GM21390 (cell line): ENCODE measurements around the gene TLE2.
A peak's percentile ranks its signal among the peaks of the same experiment; 100 is the strongest.
"Not testable (repeated sequence)": the region's sequence is repeated elsewhere in the genome, so short reads cannot be mapped to it uniquely, and the experiment has no call there.

Source experiments
- ATAC-seq: cut with Tn5 transposase; IDR thresholded peaks from one replicate; pipeline ENCODE4 v1.9.1; 2021; ENCODE audit not compliant: unreplicated experiment

The TLE2 gene

GRCh38 chr19:2988568-2988967 lies 40.5 kb downstream of the TLE2 start:
- no peak for ATAC-seq

- ATAC-seq: no peak
Measured at GRCh38 chr19:2987797-2988196, 41.3 kb downstream of the TLE2 start.

- no peak for ATAC-seq
Measured at GRCh38 chr19:2986951-2987524, 42.0 kb downstream of the TLE2 start.

- ATAC-seq: no peak
Measured at GRCh38 chr19:2984215-2984528, 44.9 kb downstream of the TLE2 start.

- ATAC-seq: no peak
Measured at GRCh38 chr19:2983351-2984214, 45.5 kb downstream of the TLE2 start.

GRCh38 chr19:2982983-2983350 lies 46.1 kb downstream of the TLE2 start:
- no peak for ATAC-seq

GRCh38 chr19:2982561-2982960 lies 46.5 kb downstream of the TLE2 start:
- no peak for ATAC-seq

GRCh38 chr19:2981898-2982297 lies 47.2 kb downstream of the TLE2 start:
- ATAC-seq: no peak

- ATAC-seq: no peak
Measured at GRCh38 chr19:2978772-2979171, 50.3 kb downstream of the TLE2 start.

GRCh38 chr19:2978166-2978767 lies 50.8 kb downstream of the TLE2 start:
- ATAC-seq: no peak

GRCh38 chr19:2977746-2978138 lies 51.3 kb downstream of the TLE2 start:
- ATAC-seq: no peak

GRCh38 chr19:2977001-2977745 lies 51.9 kb downstream of the TLE2 start, which contains the start of gene TLE6:
Gene TLE6 (plus strand): TSS chr19:2977564. CDS start chr19:2978234, 670 bp downstream.
- peak; percentile 95 for ATAC-seq

- ATAC-seq: no peak
Measured at GRCh38 chr19:2976609-2977000, 52.5 kb downstream of the TLE2 start.

- no peak for ATAC-seq
Measured at GRCh38 chr19:2974342-2975041, 54.6 kb downstream of the TLE2 start.

- ATAC-seq: no peak
Measured at GRCh38 chr19:2973229-2973628, 55.9 kb downstream of the TLE2 start.

- no peak for ATAC-seq
Measured at GRCh38 chr19:2970201-2970835, 58.8 kb downstream of the TLE2 start.

GRCh38 chr19:2969104-2969504 lies 60.0 kb downstream of the TLE2 start:
- no peak for ATAC-seq

GRCh38 chr19:2967972-2968371 lies 61.1 kb downstream of the TLE2 start:
- ATAC-seq: no peak

- ATAC-seq: no peak
Measured at GRCh38 chr19:2964874-2965273, 64.2 kb downstream of the TLE2 start.

- ATAC-seq: not testable (repeated sequence)
Measured at GRCh38 chr19:2963631-2964030, 65.4 kb downstream of the TLE2 start.

- ATAC-seq: no peak
Measured at GRCh38 chr19:2963122-2963521, 66.0 kb downstream of the TLE2 start.
